GM12891 (cell line): ENCODE results near the gene ZFP36L2.

ENCODE experiments used
- DNase-seq: peaks from one replicate; pipeline ENCODE4 v3.0.0; 2011; ENCODE audit warnings: low spot score; ENCODE audit not compliant: insufficient read length
- FAIRE-seq: peaks from 2 replicates; lab custom pipeline; 2011; peaks lifted over from hg19 to GRCh38; lab: Jason Lieb, UNC
- PAX5 ChIP-seq: IDR thresholded peaks from 2 replicates; pipeline ENCODE4 v1.6.1; 2011; ENCODE audit warnings: low read length, moderate library complexity, mild to moderate bottlenecking; ENCODE audit not compliant: insufficient read depth, severe bottlenecking
- POLR2A ChIP-seq: IDR thresholded peaks from 2 replicates; pipeline ENCODE4 v1.6.1; 2011; ENCODE audit warnings: low read depth, low read length, control low read depth
- POLR2AphosphoS5 ChIP-seq: IDR thresholded peaks from 2 replicates; pipeline ENCODE4 v1.6.1; 2011; ENCODE audit warnings: low read depth, low read length, control low read depth
- POU2F2 ChIP-seq: IDR thresholded peaks from 2 replicates; pipeline ENCODE4 v1.6.1; 2011; ENCODE audit warnings: low read depth, mild to moderate bottlenecking, control low read depth, low read length, moderate library complexity
- SPI1 ChIP-seq: IDR thresholded peaks from 2 replicates; pipeline ENCODE4 v1.6.1; 2011; ENCODE audit warnings: low read depth, low read length, control low read depth
- TAF1 ChIP-seq: IDR thresholded peaks from 2 replicates; pipeline ENCODE4 v1.6.1; 2011; ENCODE audit warnings: low read depth, low read length, control low read depth

The ZFP36L2 gene

GRCh38 chr2:43220229-43220751 is 6.1 kb downstream of the ZFP36L2 start:
- no peak for TF ChIP-seq POU2F2
- no peak for TF ChIP-seq POLR2AphosphoS5
- TF ChIP-seq POLR2A, result no peak
- no peak for TF ChIP-seq SPI1
- no peak; the same call in 1 of the 2 replicates for TF ChIP-seq TAF1
- TF ChIP-seq PAX5, result no peak
- FAIRE-seq (no peak), DNase-seq (no peak)

- TF ChIP-seq PAX5 (no peak), SPI1 (peak; percentile 64), TAF1 (peak; percentile 71), POLR2AphosphoS5 (peak; percentile 78), POU2F2 (peak; percentile 43; the same call in 1 of the 2 replicates), POLR2A (peak; percentile 81)
- DNase-seq (peak; percentile 72), FAIRE-seq (peak; percentile 66)
Observed at GRCh38 chr2:43219383-43220228, 6.8 kb downstream of the ZFP36L2 start.

- DNase-seq (no peak), FAIRE-seq (peak; percentile 82)
- no peak for TF ChIP-seq POLR2AphosphoS5
- TF ChIP-seq POU2F2, result no peak
- no peak for TF ChIP-seq PAX5
- TF ChIP-seq TAF1, result no peak
- TF ChIP-seq POLR2A, result no peak
- TF ChIP-seq SPI1, result no peak
Observed at GRCh38 chr2:43218702-43219382, 7.6 kb downstream of the ZFP36L2 start.

- FAIRE-seq, result no peak
- TF ChIP-seq TAF1, result no peak
- no peak for TF ChIP-seq POLR2A
- TF ChIP-seq POU2F2, result no peak
- TF ChIP-seq PAX5, result no peak
- TF ChIP-seq POLR2AphosphoS5, result no peak
- no peak for TF ChIP-seq SPI1
- no peak for DNase-seq
Observed at GRCh38 chr2:43218155-43218701, 8.2 kb downstream of the ZFP36L2 start.

GRCh38 chr2:43217228-43218154 is 8.9 kb downstream of the ZFP36L2 start:
- DNase-seq, result no peak
- no peak for TF ChIP-seq POU2F2
- TF ChIP-seq TAF1, result no peak
- no peak for TF ChIP-seq POLR2AphosphoS5
- TF ChIP-seq SPI1, result no peak
- TF ChIP-seq POLR2A, result no peak
- no peak for TF ChIP-seq PAX5
- peak; percentile 28 for FAIRE-seq

GRCh38 chr2:43216629-43217028 is 9.8 kb downstream of the ZFP36L2 start:
- FAIRE-seq (no peak), DNase-seq (no peak)
- TF ChIP-seq POU2F2 (no peak), TAF1 (no peak), PAX5 (no peak), SPI1 (no peak), POLR2AphosphoS5 (no peak), POLR2A (no peak)

GRCh38 chr2:43215673-43216255 is 10.6 kb downstream of the ZFP36L2 start:
- TF ChIP-seq POLR2AphosphoS5, result no peak
- TF ChIP-seq PAX5, result no peak
- DNase-seq (no peak), FAIRE-seq (no peak)

- FAIRE-seq, result no peak
- no peak for DNase-seq
- TF ChIP-seq PAX5 (no peak), TAF1 (no peak), POU2F2 (no peak), POLR2A (no peak), SPI1 (no peak), POLR2AphosphoS5 (no peak)
Observed at GRCh38 chr2:43214253-43214652, 12.2 kb downstream of the ZFP36L2 start.
